ENCODE results near the gene WDR93.
"Not testable (repeated sequence)": the region's sequence is repeated elsewhere in the genome, so short reads cannot be mapped to it uniquely, and the experiment has no call there.

WDR93 gene

GRCh38 chr15:89673165-89673512 is 17.5 kb upstream of the WDR93 start:
- H3K27me3 ChIP-seq (replicated peaks; ENCODE audit: control insufficient read depth, insufficient read depth, low read length), result no peaks in the 10 kb centered on the region

GRCh38 chr15:89674526-89674925 is 16.1 kb upstream of the WDR93 start:
- no peak for DNase-seq (ENCODE audit: low read depth)
- peaks cover 58% of the 10 kb centered on the region for H3K4me1 ChIP-seq (ENCODE audit: control insufficient read depth, insufficient read depth, low read length)
- no peaks in the 10 kb centered on the region for H3K27me3 ChIP-seq (replicated peaks; ENCODE audit: control insufficient read depth, insufficient read depth, low read length)
- H3K4me3 ChIP-seq (ENCODE audit: low read length), result peak overlapping the region; percentile 63
- peak overlapping the region; percentile 86 for H3K9ac ChIP-seq (ENCODE audit: low read length)
- no peaks in the 10 kb centered on the region for H3K9me3 ChIP-seq (ENCODE audit: control insufficient read depth, low read length)
- peaks cover 76% of the 10 kb centered on the region for H3K36me3 ChIP-seq (ENCODE audit: control insufficient read depth, insufficient read depth, low read length, severe bottlenecking)

More at GRCh38 chr15:89673165-89673512, 17.5 kb upstream of the WDR93 start:
- Histone ChIP-seq H3K4me3 (ENCODE audit: low read length) (peak overlapping the region; percentile 63), H3K36me3 (ENCODE audit: control insufficient read depth, insufficient read depth, low read length, severe bottlenecking) (peaks cover 89% of the 10 kb centered on the region), H3K4me1 (ENCODE audit: control insufficient read depth, insufficient read depth, low read length) (peaks cover 58% of the 10 kb centered on the region), H3K9me3 (ENCODE audit: control insufficient read depth, low read length) (no peaks in the 10 kb centered on the region), H3K9ac (ENCODE audit: low read length) (peak overlapping the region; percentile 86)
- DNase-seq (ENCODE audit: low read depth), result no peak

GRCh38 chr15:89675606-89676005 is 15.0 kb upstream of the WDR93 start:
- no peaks in the 10 kb centered on the region for H3K9me3 ChIP-seq (ENCODE audit: control insufficient read depth, low read length)
- peaks cover 65% of the 10 kb centered on the region for H3K36me3 ChIP-seq (ENCODE audit: control insufficient read depth, insufficient read depth, low read length, severe bottlenecking)
- H3K27me3 ChIP-seq (replicated peaks; ENCODE audit: control insufficient read depth, insufficient read depth, low read length), result no peaks in the 10 kb centered on the region
- peak overlapping the region; percentile 86 for H3K9ac ChIP-seq (ENCODE audit: low read length)
- peak overlapping the region; percentile 82 for H3K4me3 ChIP-seq (ENCODE audit: low read length)
- H3K4me1 ChIP-seq (ENCODE audit: control insufficient read depth, insufficient read depth, low read length), result peaks cover 62% of the 10 kb centered on the region
- DNase-seq (ENCODE audit: low read depth), result no peak

DNA sequence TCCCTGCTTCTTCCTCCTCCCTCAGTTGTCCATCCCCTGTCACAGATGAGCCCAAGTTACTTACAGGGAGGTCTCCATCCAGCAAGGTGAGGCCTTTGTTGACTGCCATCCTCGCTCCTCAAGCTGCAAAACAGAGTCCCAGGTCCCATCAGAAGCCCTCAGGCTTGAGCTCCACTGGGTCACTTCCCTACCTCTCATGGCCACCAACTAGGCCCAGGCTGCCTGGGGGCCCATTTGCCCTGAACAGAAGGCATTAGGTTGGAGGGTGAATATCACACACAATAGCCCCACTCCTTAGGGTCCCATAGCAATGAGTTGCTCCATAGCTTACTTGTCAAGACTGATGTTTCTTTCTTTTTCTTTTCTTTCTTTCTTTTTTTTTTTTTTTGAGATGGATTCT is 13.2 kb upstream of the WDR93 start:
- Histone ChIP-seq H3K4me1 (ENCODE audit: control insufficient read depth, insufficient read depth, low read length) (peaks cover 64% of the 10 kb centered on the region), H3K4me3 (ENCODE audit: low read length) (peak overlapping the region; percentile 82), H3K9ac (ENCODE audit: low read length) (peak overlapping the region; percentile 86), H3K36me3 (ENCODE audit: control insufficient read depth, insufficient read depth, low read length, severe bottlenecking) (peaks cover 47% of the 10 kb centered on the region), H3K27me3 (replicated peaks; ENCODE audit: control insufficient read depth, insufficient read depth, low read length) (no peaks in the 10 kb centered on the region), H3K9me3 (ENCODE audit: control insufficient read depth, low read length) (no peaks in the 10 kb centered on the region)
- no peak for DNase-seq (ENCODE audit: low read depth)

- Histone ChIP-seq H3K9me3 (ENCODE audit: control insufficient read depth, low read length) (no peaks in the 10 kb centered on the region), H3K4me1 (ENCODE audit: control insufficient read depth, insufficient read depth, low read length) (peaks cover 50% of the 10 kb centered on the region), H3K4me3 (ENCODE audit: low read length) (peak within 1 kb of the TSS; percentile 82), H3K9ac (ENCODE audit: low read length) (peak within 1 kb of the TSS; percentile 91), H3K27me3 (replicated peaks; ENCODE audit: control insufficient read depth, insufficient read depth, low read length) (no peaks in the 10 kb centered on the region), H3K36me3 (ENCODE audit: control insufficient read depth, insufficient read depth, low read length, severe bottlenecking) (peaks cover 40% of the 10 kb centered on the region)
- no peak for DNase-seq (ENCODE audit: low read depth)
Observed at GRCh38 chr15:89679212-89679611, 11.4 kb upstream of the WDR93 start, which contains the start of gene PLIN1. TSS of gene PLIN1 (minus strand) at chr15:89679367. CDS start at chr15:89677489, 1,878 bp downstream.

DNA sequence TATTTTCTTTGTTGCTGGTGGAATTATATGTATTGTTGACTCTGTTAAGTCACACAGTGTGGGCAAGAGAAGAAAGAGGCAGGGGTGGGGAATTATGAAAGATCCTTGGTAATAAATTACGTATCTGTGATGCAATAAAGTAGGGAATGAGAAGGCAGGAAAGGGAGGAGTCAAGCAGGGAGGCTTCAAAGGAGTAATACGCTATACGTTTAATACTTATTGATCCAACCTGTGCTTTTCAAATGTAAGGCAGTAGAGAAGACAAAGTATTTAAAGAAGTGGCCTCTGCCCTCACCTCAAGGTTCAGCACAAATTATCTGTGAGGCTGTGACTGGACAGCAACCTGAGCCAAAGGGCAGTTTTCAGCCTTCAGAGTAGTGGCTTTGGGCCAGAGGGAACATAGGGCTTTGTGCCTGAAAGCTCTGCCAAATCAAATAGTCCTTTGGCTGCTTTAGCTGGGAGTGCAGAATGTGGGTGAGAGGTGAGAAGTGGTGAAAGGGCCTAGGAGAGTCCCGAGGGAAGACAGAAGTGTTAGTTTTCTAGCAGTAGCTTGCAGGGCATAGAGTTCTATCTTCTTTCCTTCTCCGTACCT is 10.2 kb upstream of the WDR93 start:
- Histone ChIP-seq H3K4me3 (ENCODE audit: low read length) (peak overlapping the region; percentile 82), H3K27me3 (replicated peaks; ENCODE audit: control insufficient read depth, insufficient read depth, low read length) (no peaks in the 10 kb centered on the region)

DNA sequence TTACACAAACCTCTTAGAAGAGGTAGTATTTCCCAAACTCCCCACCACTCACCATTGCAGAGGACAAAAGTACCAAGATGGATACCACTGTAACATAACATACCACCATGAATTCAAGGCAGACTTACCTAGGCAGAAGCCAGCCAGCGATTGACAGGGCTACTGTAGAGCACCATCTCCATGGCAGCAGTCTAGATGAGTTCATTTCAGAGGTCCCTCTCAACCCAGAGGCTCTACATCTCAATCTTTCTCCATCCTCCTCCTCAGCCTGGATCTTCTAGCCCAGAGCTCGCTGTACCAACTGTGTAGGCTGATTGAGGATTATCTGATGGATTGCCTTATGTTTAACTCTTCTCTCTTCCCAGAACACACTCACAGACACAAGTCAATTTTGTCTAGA is 9.5 kb upstream of the WDR93 start:
- peaks cover 27% of the 10 kb centered on the region for H3K36me3 ChIP-seq (ENCODE audit: control insufficient read depth, insufficient read depth, low read length, severe bottlenecking)
- DNase-seq (ENCODE audit: low read depth), result no peak
- H3K4me1 ChIP-seq (ENCODE audit: control insufficient read depth, insufficient read depth, low read length), result peaks cover 51% of the 10 kb centered on the region
- peak overlapping the region; percentile 40 for H3K4me3 ChIP-seq (ENCODE audit: low read length)
- H3K9ac ChIP-seq (ENCODE audit: low read length), result peak overlapping the region; percentile 91
- no peaks in the 10 kb centered on the region for H3K27me3 ChIP-seq (replicated peaks; ENCODE audit: control insufficient read depth, insufficient read depth, low read length)
- no peaks in the 10 kb centered on the region for H3K9me3 ChIP-seq (ENCODE audit: control insufficient read depth, low read length)

More for the DNA sequence above, 10.2 kb upstream of the WDR93 start:
- Histone ChIP-seq H3K9ac (ENCODE audit: low read length) (peak overlapping the region; percentile 91), H3K4me1 (ENCODE audit: control insufficient read depth, insufficient read depth, low read length) (peaks cover 43% of the 10 kb centered on the region), H3K9me3 (ENCODE audit: control insufficient read depth, low read length) (no peaks in the 10 kb centered on the region), H3K36me3 (ENCODE audit: control insufficient read depth, insufficient read depth, low read length, severe bottlenecking) (peaks cover 31% of the 10 kb centered on the region)
- peak; percentile 85 for DNase-seq (ENCODE audit: low read depth)

DNA sequence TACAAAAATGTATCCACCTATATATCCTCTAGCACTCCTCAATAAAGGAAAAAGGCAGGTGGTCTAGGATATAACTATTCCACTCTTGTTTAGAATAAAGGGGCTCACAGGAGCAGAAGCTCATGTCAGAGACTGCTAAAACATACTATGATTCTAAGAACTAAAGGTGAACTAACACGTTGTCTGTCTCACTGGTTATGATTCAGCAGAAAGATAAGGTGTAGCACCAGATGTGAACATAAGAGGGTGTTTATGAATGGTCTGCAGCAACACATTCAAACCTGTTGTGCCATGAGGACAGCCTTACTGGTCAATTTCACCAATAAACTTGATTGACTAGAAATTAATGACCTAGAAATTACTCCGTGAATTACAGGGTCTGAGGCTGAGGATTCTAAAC is 4.6 kb upstream of the WDR93 start:
- Histone ChIP-seq H3K9me3 (ENCODE audit: control insufficient read depth, low read length) (no peaks in the 10 kb centered on the region), H3K4me3 (ENCODE audit: low read length) (peak overlapping the region; percentile 57), H3K36me3 (ENCODE audit: control insufficient read depth, insufficient read depth, low read length, severe bottlenecking) (peaks cover 16% of the 10 kb centered on the region), H3K9ac (ENCODE audit: low read length) (peak overlapping the region; percentile 86), H3K4me1 (ENCODE audit: control insufficient read depth, insufficient read depth, low read length) (peaks cover 57% of the 10 kb centered on the region), H3K27me3 (replicated peaks; ENCODE audit: control insufficient read depth, insufficient read depth, low read length) (no peaks in the 10 kb centered on the region)
- DNase-seq (ENCODE audit: low read depth), result no peak

GRCh38 chr15:89686522-89686921 is 4.1 kb upstream of the WDR93 start:
- no peak for DNase-seq (ENCODE audit: low read depth)
- no peaks in the 10 kb centered on the region for H3K9me3 ChIP-seq (ENCODE audit: control insufficient read depth, low read length)
- peak overlapping the region; percentile 57 for H3K4me3 ChIP-seq (ENCODE audit: low read length)
- H3K36me3 ChIP-seq (ENCODE audit: control insufficient read depth, insufficient read depth, low read length, severe bottlenecking), result peaks cover 16% of the 10 kb centered on the region
- peaks cover 53% of the 10 kb centered on the region for H3K4me1 ChIP-seq (ENCODE audit: control insufficient read depth, insufficient read depth, low read length)
- H3K27me3 ChIP-seq (replicated peaks; ENCODE audit: control insufficient read depth, insufficient read depth, low read length), result no peaks in the 10 kb centered on the region
- H3K9ac ChIP-seq (ENCODE audit: low read length), result peak overlapping the region; percentile 86

- H3K9ac ChIP-seq (ENCODE audit: low read length), result peak overlapping the region; percentile 88
- not testable (repeated sequence) for H3K27me3 ChIP-seq (replicated peaks; ENCODE audit: control insufficient read depth, insufficient read depth, low read length); H3K36me3 ChIP-seq (ENCODE audit: control insufficient read depth, insufficient read depth, low read length, severe bottlenecking); DNase-seq (ENCODE audit: low read depth); H3K9me3 ChIP-seq (ENCODE audit: control insufficient read depth, low read length)
- peak overlapping the region; percentile 84 for H3K4me3 ChIP-seq (ENCODE audit: low read length)
- H3K4me1 ChIP-seq (ENCODE audit: control insufficient read depth, insufficient read depth, low read length), result peaks cover 51% of the 10 kb centered on the region
Observed at GRCh38 chr15:89689930-89690275, 708 bp upstream of the WDR93 start.

- H3K27me3 ChIP-seq (replicated peaks; ENCODE audit: control insufficient read depth, insufficient read depth, low read length), result no peaks in the 10 kb centered on the region
- H3K4me3 ChIP-seq (ENCODE audit: low read length), result no peak overlapping the region
- no peaks in the 10 kb centered on the region for H3K36me3 ChIP-seq (ENCODE audit: control insufficient read depth, insufficient read depth, low read length, severe bottlenecking)
- DNase-seq (ENCODE audit: low read depth), result no peak
- no peaks in the 10 kb centered on the region for H3K9me3 ChIP-seq (ENCODE audit: control insufficient read depth, low read length)
- peaks cover 22% of the 10 kb centered on the region for H3K4me1 ChIP-seq (ENCODE audit: control insufficient read depth, insufficient read depth, low read length)
- H3K9ac ChIP-seq (ENCODE audit: low read length), result no peak overlapping the region
Observed at GRCh38 chr15:89693091-89693490, 2.5 kb downstream of the WDR93 start.

GRCh38 chr15:89693696-89694095 is 3.1 kb downstream of the WDR93 start:
- Histone ChIP-seq H3K9ac (ENCODE audit: low read length) (no peak overlapping the region), H3K27me3 (replicated peaks; ENCODE audit: control insufficient read depth, insufficient read depth, low read length) (no peaks in the 10 kb centered on the region), H3K36me3 (ENCODE audit: control insufficient read depth, insufficient read depth, low read length, severe bottlenecking) (no peaks in the 10 kb centered on the region), H3K4me3 (ENCODE audit: low read length) (no peak overlapping the region), H3K9me3 (ENCODE audit: control insufficient read depth, low read length) (no peaks in the 10 kb centered on the region), H3K4me1 (ENCODE audit: control insufficient read depth, insufficient read depth, low read length) (peaks cover 22% of the 10 kb centered on the region)
- DNase-seq (ENCODE audit: low read depth), result no peak

Measured in adipocyte (in vitro differentiated cells).